ENCODE data around the gene EHMT2. TPM values are rescaled to one million over a fixed set of nuclear protein-coding genes. Genes with fewer than 3 reads are reported as not detected.

Gene EHMT2
- total RNA-seq, 1 experiment from 2014 or later, result 84.0 TPM

DNA sequence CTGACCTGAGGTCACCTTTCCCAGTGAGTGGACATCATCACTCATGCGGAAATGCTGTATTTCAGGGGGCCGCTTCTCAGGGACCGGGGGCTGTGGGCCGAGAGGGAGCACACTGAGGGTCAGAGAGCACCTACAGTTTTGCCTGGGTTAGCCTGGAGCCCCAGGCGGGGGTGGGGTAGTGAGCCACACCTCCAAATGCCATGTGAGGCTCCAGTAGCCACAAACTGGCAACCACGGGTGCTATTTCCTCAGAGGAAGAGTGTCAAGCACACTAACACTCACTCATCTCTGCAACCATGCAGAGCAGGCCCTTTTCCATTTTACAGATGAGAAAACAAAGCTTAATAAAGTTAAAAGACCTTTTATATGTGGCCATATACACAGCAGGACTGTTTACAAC is 4.7 kb downstream of the EHMT2 start (continued):
- no peak for TF ChIP-seq EGR1 (IDR thresholded peaks at IDR 0.05; ENCODE audit: low read depth)

- peak; percentile 25; the same call in 1 of the 2 replicates for ATAC-seq
- no TSS peak for BruUV-seq (replicated peaks)
These were observed 8.0 kb downstream of the EHMT2 start for GRCh38 chr6:31889331-31889972.

More at GRCh38 chr6:31889331-31889972, 8.0 kb downstream of the EHMT2 start:
- Histone ChIP-seq H3K4me2 (ENCODE audit: low read length) (no peak overlapping the region), H3K27ac (ENCODE audit: low read depth, low read length) (no peak overlapping the region), H3K9me3 (ENCODE audit: control insufficient read depth in 1 of 2, insufficient read depth in 1 of 2, low read depth in 1 of 2, low read length in 2 of 2) (no peaks in the 10 kb centered on the region), H3K9ac (ENCODE audit: low read length) (no peak overlapping the region), H3K9me2 (ENCODE audit: insufficient read depth) (no peaks in the 10 kb centered on the region), H3K27me3 (ENCODE audit: insufficient read depth, low read length) (no peaks in the 10 kb centered on the region), H3K79me2 (ENCODE audit: insufficient read depth, low read length) (no peaks in the 10 kb centered on the region), H3K4me1 (ENCODE audit: control insufficient read depth in 1 of 2, insufficient read depth in 2 of 2, low read length in 2 of 2) (no peaks in the 10 kb centered on the region), H2AFZ (ENCODE audit: low read depth, low read length, poor library complexity, severe bottlenecking) (no peak overlapping the region), H4K20me1 (ENCODE audit: insufficient read depth) (0 out of 2 replicates have a peak, but pooled peaks cover 5% of the 10 kb centered on the region), H3K36me3 (ENCODE audit: control insufficient read depth in 1 of 2, insufficient read depth in 2 of 2, low read length in 2 of 2) (peaks cover 52 to 55% of the 10 kb centered on the region in 2 experiments; a peak in 3 of 4 replicates), H3K4me3 (replicated peaks in 1 of 2; ENCODE audit: low read depth in 1 of 2, low read length in 2 of 2) (no peak overlapping the region)
- TF ChIP-seq ELF1 (IDR thresholded peaks at IDR 0.05; ENCODE audit: borderline replicate concordance, low read depth) (no peak), FOSL1 (IDR thresholded peaks at IDR 0.05; ENCODE audit: low read depth) (no peak), TCF7L2 (IDR thresholded peaks at IDR 0.05; ENCODE audit: borderline replicate concordance, extremely low read depth, insufficient read depth, insufficient read length) (no peak), CEBPB (IDR thresholded peaks at IDR 0.05; ENCODE audit: low read depth) (no peak), POLR2AphosphoS5 (IDR thresholded peaks at IDR 0.05; ENCODE audit: low read depth, low read length) (no peak), EZH2 (IDR thresholded peaks at IDR 0.05) (no peak), RAD21 (IDR thresholded peaks at IDR 0.05; ENCODE audit: low read depth) (no peak), SRF (IDR thresholded peaks at IDR 0.05; ENCODE audit: low read depth) (no peak), YY1 (IDR thresholded peaks at IDR 0.05; ENCODE audit: extremely low read depth, insufficient replicate concordance, low read depth, low read length) (no peak), SIN3A (IDR thresholded peaks at IDR 0.05; ENCODE audit: low read depth) (no peak), EZH2phosphoT487 (IDR thresholded peaks at IDR 0.05; ENCODE audit: borderline replicate concordance) (no peak)
- ChIA-PET CTCF (no interaction called here), POLR2A (no interaction called here), RAD21 (ENCODE audit: low non-redundant PET in 1 of 2, low total read pairs in 2 of 2, uncharacterized antibody in 2 of 2, unreplicated experiment in 2 of 2) (no interaction called here)
- intact Hi-C loops (cut with micrococcal nuclease), result no loop called here
- no peak for DNase-seq (ENCODE audit: low read depth, low spot score)

All from HCT116 (cell line).